ENCODE measurements around the gene CLEC5A.
"Not testable (repeated sequence)": the region's sequence is repeated elsewhere in the genome, so short reads cannot be mapped to it uniquely, and the experiment has no call there.

Gene CLEC5A

GRCh38 chr7:141911391-141911790 lies 35.4 kb downstream of the CLEC5A start:
- H3K4me3 ChIP-seq (ENCODE audit: control insufficient read depth, low read depth, low read length), result no peak overlapping the region
- DNase-seq (ENCODE audit: low read depth), result no peak
- no peak for TF ChIP-seq CTCF (conservative IDR thresholded peaks at IDR 0.05; ENCODE audit: control insufficient read depth, insufficient read depth, low read depth, low read length)

DNA sequence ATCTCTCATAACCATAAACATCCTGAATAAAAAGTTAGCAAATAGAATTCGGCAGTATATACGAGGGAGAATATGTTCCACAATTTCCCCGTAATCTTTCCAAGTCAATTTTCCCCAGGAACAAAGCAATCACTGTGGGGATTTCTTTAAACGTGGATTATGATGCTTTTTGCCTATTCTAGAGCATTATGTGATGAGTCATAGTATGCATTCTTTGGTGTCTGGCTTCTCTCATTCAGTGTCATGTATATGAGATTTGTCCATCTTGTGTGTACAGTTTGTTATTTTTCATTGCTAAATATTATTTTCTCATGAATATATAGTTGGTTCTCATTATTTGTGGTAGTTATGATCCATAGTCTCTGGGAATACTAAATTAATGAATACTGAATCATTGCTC lies 40.5 kb downstream of the CLEC5A start:
- no peak overlapping the region for H3K4me3 ChIP-seq (ENCODE audit: control insufficient read depth, low read depth, low read length)
- no peak for TF ChIP-seq CTCF (conservative IDR thresholded peaks at IDR 0.05; ENCODE audit: control insufficient read depth, insufficient read depth, low read depth, low read length)
- DNase-seq (ENCODE audit: low read depth), result no peak

GRCh38 chr7:141899366-141899765 lies 47.4 kb downstream of the CLEC5A start:
- H3K4me3 ChIP-seq (ENCODE audit: control insufficient read depth, low read depth, low read length); DNase-seq (ENCODE audit: low read depth): not testable (repeated sequence)

GRCh38 chr7:141891336-141891735 lies 55.4 kb downstream of the CLEC5A start:
- TF ChIP-seq CTCF (conservative IDR thresholded peaks at IDR 0.05; ENCODE audit: control insufficient read depth, insufficient read depth, low read depth, low read length), result no peak
- no peak for DNase-seq (ENCODE audit: low read depth)
- H3K4me3 ChIP-seq (ENCODE audit: control insufficient read depth, low read depth, low read length), result no peak overlapping the region

DNA sequence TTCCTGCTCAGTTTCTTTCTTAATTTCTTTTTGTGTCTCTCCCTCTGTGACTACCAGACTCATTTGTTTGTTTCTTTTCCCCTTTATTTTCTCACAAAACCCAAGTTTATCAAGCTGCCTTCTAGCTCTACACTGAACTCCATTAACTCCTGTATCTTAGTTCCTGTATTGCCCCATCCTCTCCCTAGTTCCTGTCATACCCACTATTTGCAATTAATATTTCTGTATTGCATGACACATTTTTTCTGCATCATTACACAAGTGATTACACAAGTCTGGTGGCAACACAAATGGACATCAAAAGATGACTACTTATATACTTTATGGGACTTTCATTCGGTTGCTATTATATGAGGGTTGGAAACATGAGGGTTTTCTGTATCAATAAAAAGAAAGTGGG lies 57.5 kb downstream of the CLEC5A start:
- no peak for TF ChIP-seq CTCF (conservative IDR thresholded peaks at IDR 0.05; ENCODE audit: control insufficient read depth, insufficient read depth, low read depth, low read length)
- DNase-seq (ENCODE audit: low read depth), result no peak
- H3K4me3 ChIP-seq (ENCODE audit: control insufficient read depth, low read depth, low read length), result no peak overlapping the region

- H3K4me3 ChIP-seq (ENCODE audit: control insufficient read depth, low read depth, low read length), result no peak overlapping the region
- TF ChIP-seq CTCF (conservative IDR thresholded peaks at IDR 0.05; ENCODE audit: control insufficient read depth, insufficient read depth, low read depth, low read length), result no peak
- no peak for DNase-seq (ENCODE audit: low read depth)
Measured at GRCh38 chr7:141884539-141885225, 62.1 kb downstream of the CLEC5A start.

GRCh38 chr7:141880960-141881359 lies 65.8 kb downstream of the CLEC5A start:
- no peak for TF ChIP-seq CTCF (conservative IDR thresholded peaks at IDR 0.05; ENCODE audit: control insufficient read depth, insufficient read depth, low read depth, low read length)
- H3K4me3 ChIP-seq (ENCODE audit: control insufficient read depth, low read depth, low read length), result no peak overlapping the region
- DNase-seq (ENCODE audit: low read depth), result no peak
